WTC11 (cell line): ENCODE results near the gene RGS5.

Experiments
- AR ChIP-seq: fragments of 250-450 bp; sonication (Bioruptor Pico); IDR thresholded peaks from 2 replicates; pipeline ENCODE4 v1.9.0; 2021; ENCODE audit warnings: mild to moderate bottlenecking
- ATF1 ChIP-seq: sonication (generic); formaldehyde crosslinking; IDR thresholded peaks from 2 replicates; pipeline ENCODE4 v1.8.1; 2023; ENCODE audit warnings: mild to moderate bottlenecking, moderate library complexity, missing genetic modification reagents
- CREB1 ChIP-seq: sonication (generic); formaldehyde crosslinking; IDR thresholded peaks from 2 replicates; pipeline ENCODE4 v1.8.0; 2023; ENCODE audit warnings: mild to moderate bottlenecking, missing genetic modification reagents
- CREM ChIP-seq: sonication (generic); formaldehyde crosslinking; IDR thresholded peaks from 2 replicates; pipeline ENCODE4 v1.8.1; 2022; ENCODE audit warnings: mild to moderate bottlenecking, missing genetic modification reagents, moderate library complexity
- CTCF ChIP-seq: fragments of 200-600 bp; IDR thresholded peaks from 2 replicates; pipeline ENCODE4 v1.8.0; 2022; ENCODE audit warnings: antibody characterized with exemption
- GABPB1 ChIP-seq: sonication (generic); formaldehyde crosslinking; IDR thresholded peaks from 2 replicates; pipeline ENCODE4 v1.8.1; 2023; ENCODE audit warnings: mild to moderate bottlenecking, missing genetic modification reagents
- MAX ChIP-seq: sonication (generic); formaldehyde crosslinking; IDR thresholded peaks from 2 replicates; pipeline ENCODE4 v1.8.0; 2022; ENCODE audit warnings: mild to moderate bottlenecking, missing genetic modification reagents
- NR2C2 ChIP-seq: sonication (generic); formaldehyde crosslinking; IDR thresholded peaks from 2 replicates; pipeline ENCODE4 v1.8.0; 2022; ENCODE audit warnings: mild to moderate bottlenecking, missing genetic modification reagents
- TP53 ChIP-seq: sonication (generic); formaldehyde crosslinking; IDR thresholded peaks from 2 replicates; pipeline ENCODE4 v1.8.1; 2023; ENCODE audit warnings: mild to moderate bottlenecking, missing genetic modification reagents
- ZNF423 ChIP-seq: fragments of 250-450 bp; sonication (Bioruptor Pico); IDR thresholded peaks from 2 replicates; pipeline ENCODE4 v2.1.2; 2022; ENCODE audit warnings: mild to moderate bottlenecking, moderate library complexity

- TF ChIP-seq MAX (CRISPR knock-in tag) (no peak), CTCF (no peak), CREB1 (no peak), AR (CRISPR knock-in tag) (no peak), NR2C2 (CRISPR knock-in tag) (no peak), CREM (CRISPR knock-in tag) (no peak), ATF1 (CRISPR knock-in tag) (no peak), GABPB1 (CRISPR knock-in tag) (no peak), ZNF423 (no peak), TP53 (CRISPR knock-in tag) (no peak)
These were observed 13.8 kb downstream of the RGS5 start for GRCh38 chr1:163188947-163189346.
